ENCODE results near the gene COL1A2. TPM values are rescaled to one million over a fixed set of nuclear protein-coding genes. Genes with fewer than 3 reads are reported as not detected.

COL1A2 gene
- total RNA-seq, 2 experiments from 2014 or later: 0.28 to 0.33 TPM

GRCh38 chr7:94350734-94351133 lies 44.0 kb upstream of the COL1A2 start:
- ChIA-PET POLR2A (no interaction called here), CTCF (no interaction called here)
- Histone ChIP-seq H3K9me3 (ENCODE audit: control insufficient read depth in 1 of 2, insufficient read depth in 1 of 2, low read length in 2 of 2) (peaks cover 0 to 3% of the 10 kb centered on the region in 2 experiments), H3K4me3 (ENCODE audit: low read length) (no peak overlapping the region), H3K36me3 (ENCODE audit: insufficient read depth, low read length) (no peaks in the 10 kb centered on the region), H3K27me3 (ENCODE audit: control insufficient read depth in 1 of 2, insufficient read depth in 2 of 2, low read length in 2 of 2) (no peaks in the 10 kb centered on the region), H3K4me1 (ENCODE audit: insufficient read depth, low read length) (no peaks in the 10 kb centered on the region), H3K27ac (ENCODE audit: low read depth in 1 of 2, low read length in 2 of 2) (no peak overlapping the region)
- intact Hi-C loops (cut with DNase I, micrococcal nuclease): no loop called here
- ATAC-seq (ENCODE audit: poor library complexity) (no peak), DNase-seq (no peak)
- no peak for TF ChIP-seq CTCF (IDR thresholded peaks at IDR 0.05)
- H3K4me3 Mint-ChIP-seq: no peak overlapping the region
- H3K27me3 Mint-ChIP-seq: peaks cover 10% of the 10 kb centered on the region
- H3K9me3 Mint-ChIP-seq: no peaks in the 10 kb centered on the region
- H3K4me1 Mint-ChIP-seq (ENCODE audit: low read depth): no peaks in the 10 kb centered on the region
- no peak overlapping the region for H3K27ac Mint-ChIP-seq
- no peaks in the 10 kb centered on the region for H3K36me3 Mint-ChIP-seq (ENCODE audit: low read depth)

GRCh38 chr7:94351703-94352102 lies 43.0 kb upstream of the COL1A2 start:
- H3K4me3 ChIP-seq (ENCODE audit: low read length): no peak overlapping the region
- no peak overlapping the region for H3K27ac Mint-ChIP-seq
- H3K36me3 ChIP-seq (ENCODE audit: insufficient read depth, low read length): no peaks in the 10 kb centered on the region
- H3K36me3 Mint-ChIP-seq (ENCODE audit: low read depth): no peaks in the 10 kb centered on the region
- intact Hi-C loops (cut with DNase I, micrococcal nuclease): no loop called here
- no peaks in the 10 kb centered on the region for H3K4me1 ChIP-seq (ENCODE audit: insufficient read depth, low read length)
- no peak for TF ChIP-seq CTCF (IDR thresholded peaks at IDR 0.05)
- H3K27me3 Mint-ChIP-seq: peaks cover 13% of the 10 kb centered on the region
- no peaks in the 10 kb centered on the region for H3K4me1 Mint-ChIP-seq (ENCODE audit: low read depth)
- no peak overlapping the region for H3K27ac ChIP-seq (ENCODE audit: low read depth in 1 of 2, low read length in 2 of 2)
- no peak for ATAC-seq (ENCODE audit: poor library complexity)
- peak in 1 of 14 experiments; percentile 0 for DNase-seq
- no peaks in the 10 kb centered on the region for H3K9me3 Mint-ChIP-seq
- H3K4me3 Mint-ChIP-seq: no peak overlapping the region
- ChIA-PET CTCF (no interaction called here), POLR2A (no interaction called here)
- H3K27me3 ChIP-seq (ENCODE audit: control insufficient read depth in 1 of 2, insufficient read depth in 2 of 2, low read length in 2 of 2): no peaks in the 10 kb centered on the region
- peaks cover 0 to 3% of the 10 kb centered on the region in 2 experiments for H3K9me3 ChIP-seq (ENCODE audit: control insufficient read depth in 1 of 2, insufficient read depth in 1 of 2, low read length in 2 of 2)

GRCh38 chr7:94352887-94353286 lies 41.8 kb upstream of the COL1A2 start:
- ChIA-PET POLR2A (no interaction called here), CTCF (no interaction called here)
- Mint-ChIP-seq H3K27ac (no peak overlapping the region), H3K4me1 (ENCODE audit: low read depth) (no peaks in the 10 kb centered on the region), H3K36me3 (ENCODE audit: low read depth) (no peaks in the 10 kb centered on the region), H3K9me3 (no peaks in the 10 kb centered on the region), H3K4me3 (no peak overlapping the region), H3K27me3 (peaks cover 7% of the 10 kb centered on the region)
- no peak overlapping the region for H3K27ac ChIP-seq (ENCODE audit: low read depth in 1 of 2, low read length in 2 of 2)
- H3K4me3 ChIP-seq (ENCODE audit: low read length): no peak overlapping the region
- intact Hi-C loops (cut with DNase I, micrococcal nuclease): no loop called here
- ATAC-seq (ENCODE audit: poor library complexity) (no peak), DNase-seq (no peak)
- no peaks in the 10 kb centered on the region for H3K4me1 ChIP-seq (ENCODE audit: insufficient read depth, low read length)
- no peak for TF ChIP-seq CTCF (IDR thresholded peaks at IDR 0.05)
- H3K36me3 ChIP-seq (ENCODE audit: insufficient read depth, low read length): no peaks in the 10 kb centered on the region
- no peaks in the 10 kb centered on the region for H3K27me3 ChIP-seq (ENCODE audit: control insufficient read depth in 1 of 2, insufficient read depth in 2 of 2, low read length in 2 of 2)
- peaks cover 0 to 3% of the 10 kb centered on the region in 2 experiments for H3K9me3 ChIP-seq (ENCODE audit: control insufficient read depth in 1 of 2, insufficient read depth in 1 of 2, low read length in 2 of 2)

Measured in CD4-positive, alpha-beta T cell (primary cell).